A549 (cell line): ENCODE data around the gene RAPGEF5. TPM values are rescaled to one million over a fixed set of nuclear protein-coding genes. Genes with fewer than 3 reads are reported as not detected.

Source experiments
- ATAC-seq, 2 experiments: fragments of 200-7000 bp in 1 of 2; fragments of >200 bp in 1 of 2; cut with Nextera tagmentation in 1 of 2; cut with Tn5 transposase in 1 of 2; 3 replicates each; pipeline versions ENCODE4 v1.8.0 to v1.9.1; 2018 to 2020; ENCODE audit warnings: mild to moderate bottlenecking in 1 of 2, moderate library complexity in 1 of 2
- CTCF ChIA-PET: fragments of 300-600 bp; sonication (Branson Sonifier 250); formaldehyde crosslinking; extraction: SDS; loops from one replicate; lab custom pipeline; 2021; ENCODE audit warnings: antibody characterized with exemption, inconsistent platforms; lab: Yijun Ruan, JAX
- POLR2A ChIA-PET: fragments of 350-600 bp; formaldehyde crosslinking; extraction: SDS; loops from one replicate; lab custom pipeline; 2021; ENCODE audit warnings: antibody characterized with exemption, inconsistent platforms; lab: Yijun Ruan, JAX
- DNase-seq, 2 experiments: peaks; one replicate each; pipeline versions ENCODE4 v3.0.0 to v3.0.0-alpha.2; 2011 to 2016; ENCODE audit warnings: low read depth in 1 of 2, low spot score in 1 of 2
- FAIRE-seq: peaks from 2 replicates; lab custom pipeline; 2011; peaks lifted over from hg19 to GRCh38; lab: Jason Lieb, UNC
- H3K27ac ChIP-seq, 2 experiments: fragments of >200 bp; sonication (Bioruptor Twin); formaldehyde crosslinking; 3 replicates each; pipeline ENCODE4 v1.5.1; 2016 to 2017
- H3K4me1 ChIP-seq: fragments of >200 bp; sonication (Bioruptor Twin); formaldehyde crosslinking; 3 replicates; pipeline ENCODE4 v1.6.1; 2016
- H3K4me2 ChIP-seq: fragments of >200 bp; sonication (Bioruptor Twin); formaldehyde crosslinking; 3 replicates; pipeline ENCODE4 v1.6.1; 2016
- H3K4me3 ChIP-seq: fragments of >200 bp; sonication (Bioruptor Twin); formaldehyde crosslinking; 3 replicates; pipeline ENCODE4 v1.5.1; 2016
- H3K9me3 ChIP-seq: fragments of >200 bp; sonication (Bioruptor Twin); formaldehyde crosslinking; 3 replicates; pipeline ENCODE4 v1.6.1; 2016
- ATOH8 ChIP-seq: fragments of 250-450 bp; sonication (Bioruptor Pico); IDR thresholded peaks from 2 replicates; pipeline ENCODE4 v1.5.0; 2020; ENCODE audit warnings: low read depth, mild to moderate bottlenecking, moderate library complexity
- BHLHE40 ChIP-seq: IDR thresholded peaks from 2 replicates; pipeline ENCODE4 v1.6.1; 2012; ENCODE audit warnings: low read depth, low read length, inconsistent platforms
- CBX2 ChIP-seq: fragments of 200-600 bp; sonication (generic); IDR thresholded peaks from 2 replicates; pipeline ENCODE4 v1.6.1; 2016; ENCODE audit warnings: low read depth, mild to moderate bottlenecking, borderline replicate concordance
- CBX8 ChIP-seq: fragments of 200-600 bp; sonication (generic); IDR thresholded peaks from 2 replicates; pipeline ENCODE4 v1.6.1; 2016
- CHD2 ChIP-seq: fragments of 150-350 bp; IDR thresholded peaks from 2 replicates; pipeline ENCODE4 v1.6.1; 2014; ENCODE audit warnings: low read length; ENCODE audit not compliant: partially characterized antibody
- CTCF ChIP-seq: fragments of >200 bp; sonication (Bioruptor Twin); formaldehyde crosslinking; IDR thresholded peaks from 3 replicates; pipeline ENCODE4 v1.5.1; 2016
- E2F6 ChIP-seq: IDR thresholded peaks from 2 replicates; pipeline ENCODE4 v1.6.1; 2012; ENCODE audit warnings: low read depth, borderline replicate concordance
- EHF ChIP-seq: fragments of 250-450 bp; sonication (Bioruptor Pico); IDR thresholded peaks from 2 replicates; pipeline ENCODE4 v1.5.0; 2020; ENCODE audit warnings: mild to moderate bottlenecking
- EHMT2 ChIP-seq: fragments of 200-600 bp; sonication (generic); IDR thresholded peaks from 2 replicates; pipeline ENCODE4 v1.6.1; 2016; ENCODE audit warnings: antibody characterized with exemption, low read depth, mild to moderate bottlenecking, moderate library complexity
- ELK1 ChIP-seq: fragments of 150-350 bp; IDR thresholded peaks from 2 replicates; pipeline ENCODE4 v1.6.1; 2014; ENCODE audit warnings: low read depth, mild to moderate bottlenecking, low read length
- EP300 ChIP-seq, 2 experiments: fragments of >200 bp; sonication (Bioruptor Twin); formaldehyde crosslinking; IDR thresholded peaks; 2 replicates in 1 of 2; 3 replicates in 1 of 2; pipeline ENCODE4 v1.6.1; 2016 to 2017
- FOSB ChIP-seq: fragments of 250-450 bp; sonication (Bioruptor Pico); IDR thresholded peaks from 2 replicates; pipeline ENCODE4 v1.5.0; 2020; ENCODE audit warnings: mild to moderate bottlenecking, moderate library complexity
- FOSL2 ChIP-seq, 2 experiments: fragments of 450-650 bp in 1 of 2; fragments of >200 bp in 1 of 2; sonication (Bioruptor Twin) in 1 of 2; formaldehyde crosslinking; IDR thresholded peaks; 2 replicates each; pipeline versions ENCODE4 v1.5.0 to v1.6.1; 2016 to 2020; ENCODE audit warnings: mild to moderate bottlenecking in 1 of 2, moderate library complexity in 1 of 2
- GATA3 ChIP-seq: IDR thresholded peaks from 2 replicates; pipeline ENCODE4 v1.6.1; 2012; ENCODE audit warnings: borderline replicate concordance
- JUN ChIP-seq, 2 experiments: fragments of >200 bp; sonication (Bioruptor Twin); formaldehyde crosslinking; IDR thresholded peaks; 2 replicates in 1 of 2; 3 replicates in 1 of 2; pipeline ENCODE4 v1.6.1; 2016 to 2017
- KDM5A ChIP-seq: fragments of 200-600 bp; sonication (generic); IDR thresholded peaks from 2 replicates; pipeline ENCODE4 v1.6.1; 2016; ENCODE audit warnings: antibody characterized with exemption, mild to moderate bottlenecking
- MAZ ChIP-seq: fragments of 150-350 bp; IDR thresholded peaks from 2 replicates; pipeline ENCODE4 v1.6.1; 2014; ENCODE audit warnings: antibody characterized with exemption, low read depth, low read length, borderline replicate concordance
- NFE2L2 ChIP-seq: fragments of 150-350 bp; conservative IDR thresholded peaks from 2 replicates; pipeline ENCODE4 v1.6.1; 2014; ENCODE audit warnings: low read length
- NR3C1 ChIP-seq: fragments of >200 bp; sonication (Bioruptor Twin); formaldehyde crosslinking; IDR thresholded peaks from 3 replicates; pipeline ENCODE4 v1.6.1; 2017
- PBX3 ChIP-seq: IDR thresholded peaks from 2 replicates; pipeline ENCODE4 v1.6.1; 2012
- POLR2AphosphoS2 ChIP-seq: conservative IDR thresholded peaks from 2 replicates; pipeline ENCODE4 v1.6.1; 2012; ENCODE audit warnings: low read length, improper control_type of control experiment, inconsistent platforms
- RAD21 ChIP-seq, 2 experiments: fragments of >200 bp in 1 of 2; sonication (Bioruptor Twin) in 1 of 2; formaldehyde crosslinking in 1 of 2; IDR thresholded peaks in 1 of 2; conservative IDR thresholded peaks in 1 of 2; 2 replicates in 1 of 2; 3 replicates in 1 of 2; pipeline ENCODE4 v1.6.1; 2012 to 2018; ENCODE audit warnings: inconsistent platforms in 1 of 2
- RARB ChIP-seq: fragments of 250-450 bp; sonication (Bioruptor Pico); IDR thresholded peaks from 2 replicates; pipeline ENCODE4 v1.8.0; 2021; ENCODE audit warnings: mild to moderate bottlenecking, moderate library complexity
- RCOR1 ChIP-seq: fragments of 150-350 bp; IDR thresholded peaks from 2 replicates; pipeline ENCODE4 v1.6.1; 2014; ENCODE audit warnings: antibody characterized with exemption, low read length, low read depth
- RNF2 ChIP-seq: fragments of 200-600 bp; sonication (generic); IDR thresholded peaks from 2 replicates; pipeline ENCODE4 v1.6.1; 2016; ENCODE audit warnings: low read depth, mild to moderate bottlenecking, antibody characterized with exemption, moderate library complexity, borderline replicate concordance
- TFCP2L1 ChIP-seq: fragments of 250-450 bp; sonication (Bioruptor Pico); IDR thresholded peaks from 2 replicates; pipeline ENCODE4 v1.5.0; 2021; ENCODE audit warnings: mild to moderate bottlenecking
- USF2 ChIP-seq: fragments of 450-650 bp; IDR thresholded peaks from 2 replicates; pipeline ENCODE4 v1.6.1; 2014; ENCODE audit warnings: antibody characterized with exemption
- ZC3H11A ChIP-seq: fragments of 450-650 bp; IDR thresholded peaks from 2 replicates; pipeline ENCODE4 v1.6.1; 2014; ENCODE audit warnings: antibody characterized with exemption, mild to moderate bottlenecking
- WGBS: methylation state at CpG from one replicate; pipeline ENCODE4 v1.1.6; 2017; ENCODE audit errors: missing lambda C conversion rate; 5-methylcytosine and 5-hydroxymethylcytosine counted together
- polyA plus RNA-seq, 4 experiments: library from polyadenylated mRNA; depleted of rRNA in 3 of 4; stranded (reverse); fragments of >200 nt; fragmentation: RNase III in 1 of 4; extraction: RNeasy Plus Mini Kit Qiagen cat#74134 plus additional on column Dnase treatment in 1 of 4; gene quantifications; 2 replicates in 3 of 4; 3 replicates in 1 of 4; pipeline ENCODE4 v1.2.3, GENCODE V29; 2011 to 2017

RAPGEF5 gene
- polyA plus RNA-seq, 2 of the 4 experiments (the other 2 are of a cell fraction), result 0.03 to 0.14 TPM

- H3K9me3 ChIP-seq, result no peaks in the 10 kb centered on the region
- no peaks in the 10 kb centered on the region for H3K4me1 ChIP-seq
- no peak overlapping the region for H3K4me2 ChIP-seq
- POLR2A ChIA-PET, result no interaction called here
- FAIRE-seq, result no peak
- no peak for TF ChIP-seq ATOH8
- TF ChIP-seq, all 56 proteins: peak for 0
- Histone ChIP-seq H3K4me3 (no peak overlapping the region), H3K27ac (no peak overlapping the region)
- ATAC-seq (no peak), DNase-seq (no peak)
- CTCF ChIA-PET, result no interaction called here
- 18% methylated on average over 2 of the region's 2 CpGs for WGBS
Observed at GRCh38 chr7:22230238-22230637, 126.7 kb downstream of the RAPGEF5 start.

- H3K27ac ChIP-seq, result no peak overlapping the region
- 84% methylated on average over 2 of the region's 2 CpGs for WGBS
- ChIA-PET POLR2A (no interaction called here), CTCF (no interaction called here)
- FAIRE-seq (no peak), DNase-seq (no peak), ATAC-seq (no peak)
- TF ChIP-seq EHMT2, result no peak
- no peak for TF ChIP-seq CBX2
- TF ChIP-seq POLR2AphosphoS2, result no peak
- TF ChIP-seq ELK1, result no peak
- TF ChIP-seq FOSL2 (IDR thresholded peaks at IDR 0.05), result no peak
- no peak for TF ChIP-seq FOSL2 (CRISPR knock-in tag; IDR thresholded peaks at IDR 0.05)
- no peak for TF ChIP-seq EHF (CRISPR knock-in tag)
- TF ChIP-seq NR3C1, result no peak
- no peak for TF ChIP-seq CHD2
- no peak for TF ChIP-seq KDM5A
- no peak for TF ChIP-seq NFE2L2
- no peak for TF ChIP-seq ZC3H11A
- TF ChIP-seq RCOR1, result no peak
- TF ChIP-seq RARB (CRISPR knock-in tag), result no peak
- no peak for TF ChIP-seq CTCF
- TF ChIP-seq CBX8, result no peak
- no peak for TF ChIP-seq E2F6
- H3K4me1 ChIP-seq, result no peaks in the 10 kb centered on the region
- no peak overlapping the region for H3K4me3 ChIP-seq
- H3K9me3 ChIP-seq, result no peaks in the 10 kb centered on the region
- no peak overlapping the region for H3K4me2 ChIP-seq
Observed at GRCh38 chr7:22229148-22229547, 127.8 kb downstream of the RAPGEF5 start.

- H3K4me3 ChIP-seq, result no peak overlapping the region
- H3K9me3 ChIP-seq, result no peaks in the 10 kb centered on the region
- 57% methylated on average over 1 of the region's 1 CpG for WGBS
- FAIRE-seq, result no peak
- ChIA-PET POLR2A (no interaction called here), CTCF (no interaction called here)
- ATAC-seq, result no peak
- no peak overlapping the region for H3K27ac ChIP-seq
- no peak for DNase-seq
- no peaks in the 10 kb centered on the region for H3K4me1 ChIP-seq
- H3K4me2 ChIP-seq, result no peak overlapping the region
- TF ChIP-seq JUN (IDR thresholded peaks at IDR 0.05), result no peak
- TF ChIP-seq RAD21 (conservative IDR thresholded peaks at IDR 0.05 in 1 of 2, IDR thresholded peaks at IDR 0.05 in 1 of 2), result no peak
- TF ChIP-seq RNF2, result no peak
- TF ChIP-seq FOSB (CRISPR knock-in tag), result no peak
- TF ChIP-seq PBX3, result no peak
- no peak for TF ChIP-seq EP300 (IDR thresholded peaks at IDR 0.05)
- TF ChIP-seq POLR2AphosphoS2, result no peak
- TF ChIP-seq BHLHE40, result no peak
- no peak for TF ChIP-seq ATOH8
- no peak for TF ChIP-seq TFCP2L1 (CRISPR knock-in tag)
- no peak for TF ChIP-seq GATA3
- no peak for TF ChIP-seq USF2
- TF ChIP-seq CHD2, result no peak
- no peak for TF ChIP-seq EHF (CRISPR knock-in tag)
- TF ChIP-seq MAZ, result no peak
- no peak for TF ChIP-seq NFE2L2
Observed at GRCh38 chr7:22223807-22224206, 133.1 kb downstream of the RAPGEF5 start.
